SH-SY5Y (cell line): ENCODE results near the gene TCN2.

ENCODE experiments used
- GATA2 ChIP-seq: IDR thresholded peaks from 2 replicates; pipeline ENCODE4 v1.6.1; 2011; ENCODE audit warnings: mild to moderate bottlenecking, low read depth, low read length
- GATA3 ChIP-seq: IDR thresholded peaks from 2 replicates; pipeline ENCODE4 v1.6.1; 2011; ENCODE audit warnings: low read depth, mild to moderate bottlenecking, low read length, moderate library complexity

DNA sequence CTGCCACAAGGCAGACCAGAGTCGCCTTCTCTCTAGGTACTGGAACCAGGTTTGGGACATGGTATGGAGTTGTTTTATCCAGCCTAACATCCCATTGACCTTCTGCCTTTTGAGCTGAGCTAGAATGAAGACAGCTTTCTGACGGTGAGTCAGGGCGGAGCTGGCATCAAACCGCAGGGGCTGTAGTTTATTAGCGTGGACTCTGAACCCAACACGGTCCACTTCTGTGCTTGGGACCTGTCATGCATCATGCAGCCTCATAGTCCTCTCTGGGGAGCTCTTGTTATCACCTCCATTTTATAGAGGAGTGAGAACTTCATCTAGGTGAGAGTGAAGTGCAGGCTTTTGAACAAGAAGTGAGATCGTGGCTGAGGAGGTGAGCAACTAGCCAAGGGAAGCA is 40.8 kb upstream of the TCN2 start:
- TF ChIP-seq GATA3 = no peak
- TF ChIP-seq GATA2 = no peak
